Nephron (organoid): ENCODE results near the gene RNF135.
A peak's percentile ranks its signal among the peaks of the same experiment; 100 is the strongest.
"Not testable (repeated sequence)": the region's sequence is repeated elsewhere in the genome, so short reads cannot be mapped to it uniquely, and the experiment has no call there.

Source experiments
- H3K27ac Mint-ChIP-seq, 3 experiments: 2 replicates each; pipeline ENCODE4 v1.8.0; 2020; ENCODE audit warnings: mixed read lengths in 3 of 3, mild to moderate bottlenecking in 2 of 3, moderate library complexity in 1 of 3
- H3K27me3 Mint-ChIP-seq: 2 replicates; pipeline ENCODE4 v1.8.0; 2021; ENCODE audit warnings: low read depth, mild to moderate bottlenecking, moderate library complexity, mixed read lengths
- H3K36me3 Mint-ChIP-seq: 2 replicates; pipeline ENCODE4 v1.8.0; 2020; ENCODE audit warnings: low read depth, mixed read lengths
- H3K4me1 Mint-ChIP-seq: 2 replicates; pipeline ENCODE4 v1.8.0; 2020; ENCODE audit warnings: mixed read lengths
- H3K4me3 Mint-ChIP-seq, 3 experiments: 2 replicates each; pipeline ENCODE4 v1.8.0; 2020; ENCODE audit warnings: mild to moderate bottlenecking in 3 of 3, mixed read lengths in 3 of 3, moderate library complexity in 2 of 3
- H3K9me3 Mint-ChIP-seq: 2 replicates; pipeline ENCODE4 v1.8.0; 2020; ENCODE audit warnings: mixed read lengths
- CTCF ChIP-seq, 3 experiments: fragments of 200-600 bp; sonication (generic); IDR thresholded peaks; one replicate each; pipeline ENCODE4 v1.5.0; 2021; ENCODE audit warnings: antibody characterized with exemption in 3 of 3; ENCODE audit not compliant: unreplicated experiment in 3 of 3

The RNF135 gene

GRCh38 chr17:30961209-30962188 lies 9.3 kb upstream of the RNF135 start:
- peaks cover 6% of the 10 kb centered on the region for H3K27me3 Mint-ChIP-seq
- H3K4me1 Mint-ChIP-seq = peaks cover 4% of the 10 kb centered on the region
- no peak for TF ChIP-seq CTCF (IDR thresholded peaks at IDR 0.05; ENCODE audit: unreplicated experiment in 3 of 3)
- H3K4me3 Mint-ChIP-seq = no peak overlapping the region
- no peaks in the 10 kb centered on the region for H3K9me3 Mint-ChIP-seq
- H3K36me3 Mint-ChIP-seq = no peaks in the 10 kb centered on the region
- peak overlapping the region in 2 of 3 experiments; percentile 18 to 74 for H3K27ac Mint-ChIP-seq

- H3K36me3 Mint-ChIP-seq, H3K27ac Mint-ChIP-seq, H3K9me3 Mint-ChIP-seq, H3K4me1 Mint-ChIP-seq, H3K27me3 Mint-ChIP-seq, H3K4me3 Mint-ChIP-seq: not testable (repeated sequence)
These were observed 6.5 kb upstream of the RNF135 start for GRCh38 chr17:30964312-30964711.

- no peak for TF ChIP-seq CTCF (IDR thresholded peaks at IDR 0.05; ENCODE audit: unreplicated experiment in 3 of 3)
- peaks cover 1% of the 10 kb centered on the region for H3K4me1 Mint-ChIP-seq
- no peaks in the 10 kb centered on the region for H3K9me3 Mint-ChIP-seq
- no peaks in the 10 kb centered on the region for H3K36me3 Mint-ChIP-seq
- H3K4me3 Mint-ChIP-seq = no peak overlapping the region
- peaks cover 7% of the 10 kb centered on the region for H3K27me3 Mint-ChIP-seq
- no peak overlapping the region for H3K27ac Mint-ChIP-seq
These were observed 6.0 kb upstream of the RNF135 start for GRCh38 chr17:30964876-30965275.

- Mint-ChIP-seq H3K27ac (no peak overlapping the region), H3K27me3 (peaks cover 11% of the 10 kb centered on the region), H3K36me3 (no peaks in the 10 kb centered on the region), H3K4me1 (peaks cover 9% of the 10 kb centered on the region), H3K9me3 (no peaks in the 10 kb centered on the region), H3K4me3 (no peak overlapping the region)
- no peak for TF ChIP-seq CTCF (IDR thresholded peaks at IDR 0.05; ENCODE audit: unreplicated experiment in 3 of 3)
These were observed 5.2 kb upstream of the RNF135 start for GRCh38 chr17:30965686-30966085.

- not testable (repeated sequence) for H3K27me3 Mint-ChIP-seq, H3K4me3 Mint-ChIP-seq, H3K9me3 Mint-ChIP-seq
- H3K27ac Mint-ChIP-seq = peak overlapping the region in 1 of 3 experiments; percentile 82
- peaks cover 14% of the 10 kb centered on the region for H3K4me1 Mint-ChIP-seq
- H3K36me3 Mint-ChIP-seq = peaks cover 11% of the 10 kb centered on the region
These were observed 2.9 kb upstream of the RNF135 start for GRCh38 chr17:30967911-30968310.

- no peak for TF ChIP-seq CTCF (IDR thresholded peaks at IDR 0.05; ENCODE audit: unreplicated experiment in 3 of 3)
- Mint-ChIP-seq H3K4me3 (peak overlapping the region; percentile 95 to 97 (median 96)), H3K4me1 (peaks cover 14% of the 10 kb centered on the region), H3K36me3 (peaks cover 19% of the 10 kb centered on the region), H3K27ac (peak overlapping the region; percentile 98 to 99 (median 99)), H3K9me3 (peaks cover 7% of the 10 kb centered on the region), H3K27me3 (peaks cover 5% of the 10 kb centered on the region)
These were observed 629 bp upstream of the RNF135 start for GRCh38 chr17:30969989-30970830.
